Measurements from ENCODE around the gene CSTB.
A peak's percentile ranks its signal among the peaks of the same experiment; 100 is the strongest.

DNA sequence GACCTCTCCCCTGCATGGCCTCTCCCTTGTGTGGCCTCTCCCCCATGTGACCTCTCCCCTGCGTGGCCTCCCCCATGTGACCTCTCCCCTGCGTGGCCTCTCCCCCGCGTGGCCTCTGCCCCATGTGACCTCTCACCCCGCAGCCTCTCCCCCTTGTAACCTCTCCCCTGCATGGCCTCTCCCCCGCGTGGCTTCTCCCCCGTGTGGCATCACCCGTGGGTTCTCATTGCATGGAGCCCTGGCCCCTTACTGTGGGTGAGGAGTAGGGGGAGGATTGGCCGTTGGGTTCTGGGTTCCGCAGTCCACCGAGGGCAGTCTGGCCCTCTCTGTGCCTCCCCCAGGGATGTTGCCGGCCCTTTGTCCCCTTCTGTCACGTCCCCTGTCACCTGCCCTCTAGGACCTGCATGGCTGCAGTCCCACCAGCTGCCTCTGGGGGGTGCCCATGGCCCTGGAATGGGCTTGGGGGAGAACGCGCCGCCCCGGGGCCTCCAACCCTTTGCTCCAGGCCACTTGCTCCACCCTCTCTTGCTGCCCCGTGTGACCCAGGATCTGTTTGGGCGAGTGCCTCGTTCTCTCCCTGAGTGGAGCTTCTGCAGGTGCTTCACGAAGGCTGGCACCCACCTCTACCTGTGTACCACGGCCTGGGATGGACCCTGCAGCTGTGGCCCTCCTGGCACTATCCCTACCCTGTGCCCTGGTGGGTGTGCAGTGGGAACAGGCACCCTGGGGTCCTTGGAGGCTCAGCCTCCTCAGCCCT lies 34.6 kb upstream of the CSTB start:
- TF ChIP-seq CTCF (conservative IDR thresholded peaks at IDR 0.05; ENCODE audit: low read depth, low read length) (peak; percentile 98), EZH2 (IDR thresholded peaks at IDR 0.05; ENCODE audit: borderline replicate concordance, low read depth, low read length, poor library complexity, severe bottlenecking) (no peak)
